Measurements from ENCODE around the gene APLP2. TPM values are rescaled to one million over a fixed set of nuclear protein-coding genes. Genes with fewer than 3 reads are reported as not detected.

Gene APLP2
- total and polyA plus RNA-seq, 2 of the 13 experiments (the other 11 are each of a cell fraction or from before 2014, with no cell fraction given): 315 to 594 TPM

- TF ChIP-seq ZNF572 (CRISPR knock-in tag; IDR thresholded peaks at IDR 0.05): no peak
- no peak; the same call in 1 of the 2 replicates for TF ChIP-seq CEBPG (CRISPR knock-in tag; IDR thresholded peaks at IDR 0.05)
- TF ChIP-seq, protein P1, sequence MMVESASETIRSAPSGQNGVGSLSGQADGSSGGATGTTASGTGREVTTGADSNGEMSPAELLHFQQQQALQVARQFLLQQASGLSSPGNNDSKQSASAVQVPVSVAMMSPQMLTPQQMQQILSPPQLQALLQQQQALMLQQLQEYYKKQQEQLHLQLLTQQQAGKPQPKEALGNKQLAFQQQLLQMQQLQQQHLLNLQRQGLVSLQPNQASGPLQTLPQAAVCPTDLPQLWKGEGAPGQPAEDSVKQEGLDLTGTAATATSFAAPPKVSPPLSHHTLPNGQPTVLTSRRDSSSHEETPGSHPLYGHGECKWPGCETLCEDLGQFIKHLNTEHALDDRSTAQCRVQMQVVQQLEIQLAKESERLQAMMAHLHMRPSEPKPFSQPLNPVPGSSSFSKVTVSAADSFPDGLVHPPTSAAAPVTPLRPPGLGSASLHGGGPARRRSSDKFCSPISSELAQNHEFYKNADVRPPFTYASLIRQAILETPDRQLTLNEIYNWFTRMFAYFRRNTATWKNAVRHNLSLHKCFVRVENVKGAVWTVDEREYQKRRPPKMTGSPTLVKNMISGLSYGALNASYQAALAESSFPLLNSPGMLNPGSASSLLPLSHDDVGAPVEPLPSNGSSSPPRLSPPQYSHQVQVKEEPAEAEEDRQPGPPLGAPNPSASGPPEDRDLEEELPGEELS (CRISPR knock-in tag; IDR thresholded peaks at IDR 0.05): peak; percentile 48; the same call in 1 of the 2 replicates
- TF ChIP-seq, protein P2, sequence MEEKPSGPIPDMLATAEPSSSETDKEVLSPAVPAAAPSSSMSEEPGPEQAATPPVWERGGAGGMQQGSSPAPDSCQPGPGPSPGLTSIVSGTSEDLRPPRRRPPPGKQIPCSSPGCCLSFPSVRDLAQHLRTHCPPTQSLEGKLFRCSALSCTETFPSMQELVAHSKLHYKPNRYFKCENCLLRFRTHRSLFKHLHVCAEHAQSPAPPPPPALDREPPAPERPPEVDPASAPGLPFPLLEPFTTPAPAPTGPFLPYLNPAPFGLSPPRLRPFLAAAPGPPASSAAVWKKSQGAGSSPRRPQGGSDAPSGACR (CRISPR knock-in tag; IDR thresholded peaks at IDR 0.05): no peak
- no peak for TF ChIP-seq DMAP1 (CRISPR knock-in tag; IDR thresholded peaks at IDR 0.05)
- no peak for TF ChIP-seq U2AF2 (IDR thresholded peaks at IDR 0.05; ENCODE audit: low read depth, low read length)
- TF ChIP-seq NFYB (CRISPR knock-in tag; IDR thresholded peaks at IDR 0.05): no peak
- no peak for TF ChIP-seq ZSCAN25 (CRISPR knock-in tag; IDR thresholded peaks at IDR 0.05)
- no peak for TF ChIP-seq ELF1 (CRISPR knock-in tag; IDR thresholded peaks at IDR 0.05)
- TF ChIP-seq, protein P3, sequence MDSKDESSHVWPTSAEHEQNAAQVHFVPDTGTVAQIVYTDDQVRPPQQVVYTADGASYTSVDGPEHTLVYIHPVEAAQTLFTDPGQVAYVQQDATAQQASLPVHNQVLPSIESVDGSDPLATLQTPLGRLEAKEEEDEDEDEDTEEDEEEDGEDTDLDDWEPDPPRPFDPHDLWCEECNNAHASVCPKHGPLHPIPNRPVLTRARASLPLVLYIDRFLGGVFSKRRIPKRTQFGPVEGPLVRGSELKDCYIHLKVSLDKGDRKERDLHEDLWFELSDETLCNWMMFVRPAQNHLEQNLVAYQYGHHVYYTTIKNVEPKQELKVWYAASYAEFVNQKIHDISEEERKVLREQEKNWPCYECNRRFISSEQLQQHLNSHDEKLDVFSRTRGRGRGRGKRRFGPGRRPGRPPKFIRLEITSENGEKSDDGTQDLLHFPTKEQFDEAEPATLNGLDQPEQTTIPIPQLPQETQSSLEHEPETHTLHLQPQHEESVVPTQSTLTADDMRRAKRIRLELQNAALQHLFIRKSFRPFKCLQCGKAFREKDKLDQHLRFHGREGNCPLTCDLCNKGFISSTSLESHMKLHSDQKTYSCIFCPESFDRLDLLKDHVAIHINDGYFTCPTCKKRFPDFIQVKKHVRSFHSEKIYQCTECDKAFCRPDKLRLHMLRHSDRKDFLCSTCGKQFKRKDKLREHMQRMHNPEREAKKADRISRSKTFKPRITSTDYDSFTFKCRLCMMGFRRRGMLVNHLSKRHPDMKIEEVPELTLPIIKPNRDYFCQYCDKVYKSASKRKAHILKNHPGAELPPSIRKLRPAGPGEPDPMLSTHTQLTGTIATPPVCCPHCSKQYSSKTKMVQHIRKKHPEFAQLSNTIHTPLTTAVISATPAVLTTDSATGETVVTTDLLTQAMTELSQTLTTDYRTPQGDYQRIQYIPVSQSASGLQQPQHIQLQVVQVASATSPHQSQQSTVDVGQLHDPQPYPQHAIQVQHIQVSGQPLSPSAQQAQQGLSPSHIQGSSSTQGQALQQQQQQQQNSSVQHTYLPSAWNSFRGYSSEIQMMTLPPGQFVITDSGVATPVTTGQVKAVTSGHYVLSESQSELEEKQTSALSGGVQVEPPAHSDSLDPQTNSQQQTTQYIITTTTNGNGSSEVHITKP (CRISPR knock-in tag; IDR thresholded peaks at IDR 0.05; ENCODE audit: low read depth): peak; percentile 38; the same call in 1 of the 2 replicates
- TF ChIP-seq PTBP1 (IDR thresholded peaks at IDR 0.05; ENCODE audit: low read depth, low read length, poor library complexity, severe bottlenecking): no peak
- TF ChIP-seq CCDC6 (CRISPR knock-in tag; IDR thresholded peaks at IDR 0.05): no peak
- no peak for TF ChIP-seq ZNF563 (CRISPR knock-in tag; IDR thresholded peaks at IDR 0.05)
- TF ChIP-seq, protein P4, sequence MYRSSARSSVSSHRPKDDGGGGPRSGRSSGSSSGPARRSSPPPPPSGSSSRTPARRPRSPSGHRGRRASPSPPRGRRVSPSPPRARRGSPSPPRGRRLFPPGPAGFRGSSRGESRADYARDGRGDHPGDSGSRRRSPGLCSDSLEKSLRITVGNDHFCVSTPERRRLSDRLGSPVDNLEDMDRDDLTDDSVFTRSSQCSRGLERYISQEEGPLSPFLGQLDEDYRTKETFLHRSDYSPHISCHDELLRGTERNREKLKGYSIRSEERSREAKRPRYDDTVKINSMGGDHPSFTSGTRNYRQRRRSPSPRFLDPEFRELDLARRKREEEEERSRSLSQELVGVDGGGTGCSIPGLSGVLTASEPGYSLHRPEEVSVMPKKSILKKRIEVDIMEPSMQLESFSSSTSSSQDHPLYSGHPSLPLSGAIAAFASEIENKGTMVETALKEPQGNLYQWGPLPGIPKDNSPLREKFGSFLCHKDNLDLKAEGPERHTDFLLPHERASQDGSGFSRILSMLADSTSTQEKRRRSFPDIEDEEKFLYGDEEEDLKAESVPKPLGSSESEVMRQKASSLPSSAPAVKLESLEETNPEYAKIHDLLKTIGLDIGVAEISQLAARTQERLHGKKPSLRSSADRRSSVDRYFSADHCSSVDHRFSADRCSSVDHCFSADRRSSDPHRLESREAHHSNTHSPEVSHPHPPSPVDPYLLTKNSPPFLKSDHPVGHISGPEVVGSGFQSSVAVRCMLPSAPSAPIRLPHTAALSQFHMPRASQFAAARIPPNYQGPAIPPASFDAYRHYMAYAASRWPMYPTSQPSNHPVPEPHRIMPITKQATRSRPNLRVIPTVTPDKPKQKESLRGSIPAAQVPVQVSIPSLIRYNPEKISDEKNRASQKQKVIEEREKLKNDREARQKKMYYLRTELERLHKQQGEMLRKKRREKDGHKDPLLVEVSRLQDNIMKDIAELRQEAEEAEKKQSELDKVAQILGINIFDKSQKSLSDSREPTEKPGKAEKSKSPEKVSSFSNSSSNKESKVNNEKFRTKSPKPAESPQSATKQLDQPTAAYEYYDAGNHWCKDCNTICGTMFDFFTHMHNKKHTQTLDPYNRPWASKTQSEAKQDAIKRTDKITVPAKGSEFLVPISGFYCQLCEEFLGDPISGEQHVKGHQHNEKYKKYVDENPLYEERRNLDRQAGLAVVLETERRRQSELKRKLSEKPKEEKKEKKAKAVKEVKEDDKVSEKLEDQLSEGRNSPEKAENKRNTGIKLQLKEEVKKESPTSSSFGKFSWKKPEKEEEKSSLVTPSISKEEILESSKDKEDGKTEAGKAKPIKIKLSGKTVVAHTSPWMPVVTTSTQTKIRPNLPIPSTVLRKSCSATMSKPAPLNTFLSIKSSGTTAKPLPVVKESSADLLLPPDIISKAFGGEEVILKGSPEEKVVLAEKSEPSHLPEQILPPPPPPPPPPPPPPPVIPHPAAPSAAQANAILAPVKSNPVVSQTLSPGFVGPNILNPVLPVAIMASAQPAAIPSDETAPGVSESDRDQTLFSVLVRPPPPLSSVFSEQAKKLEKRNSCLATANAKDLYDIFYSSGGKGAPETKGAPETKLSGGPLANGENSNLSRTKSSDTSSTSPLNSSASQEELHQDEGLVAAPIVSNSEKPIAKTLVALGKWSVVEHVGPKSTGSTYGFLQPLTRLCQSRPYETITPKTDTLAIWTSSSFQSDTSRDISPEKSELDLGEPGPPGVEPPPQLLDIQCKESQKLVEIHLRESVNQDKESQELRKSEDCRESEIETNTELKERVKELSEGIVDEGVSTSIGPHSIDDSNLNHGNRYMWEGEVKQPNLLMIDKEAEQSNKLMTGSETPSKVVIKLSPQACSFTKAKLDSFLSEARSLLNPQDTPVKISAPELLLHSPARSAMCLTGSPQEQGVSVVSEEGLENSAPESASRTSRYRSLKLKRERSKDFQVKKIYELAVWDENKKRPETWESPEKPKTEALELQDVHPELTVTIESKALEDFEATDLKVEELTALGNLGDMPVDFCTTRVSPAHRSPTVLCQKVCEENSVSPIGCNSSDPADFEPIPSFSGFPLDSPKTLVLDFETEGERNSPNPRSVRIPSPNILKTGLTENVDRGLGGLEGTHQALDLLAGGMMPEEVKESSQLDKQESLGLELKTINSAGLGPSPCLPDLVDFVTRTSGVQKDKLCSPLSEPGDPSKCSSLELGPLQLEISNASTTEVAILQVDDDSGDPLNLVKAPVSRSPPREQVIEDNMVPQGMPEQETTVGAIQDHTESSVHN (CRISPR knock-in tag; IDR thresholded peaks at IDR 0.05): no peak
- no peak for TF ChIP-seq MAFG (CRISPR knock-in tag; IDR thresholded peaks at IDR 0.05)
- TF ChIP-seq ZKSCAN5 (CRISPR knock-in tag; IDR thresholded peaks at IDR 0.05): no peak
- no peak for TF ChIP-seq NBN (conservative IDR thresholded peaks at IDR 0.05)
- no peak for TF ChIP-seq CHD4 (IDR thresholded peaks at IDR 0.05; ENCODE audit: borderline replicate concordance, low read length)
Observed at GRCh38 chr11:130129922-130130321, 60.2 kb downstream of the APLP2 start (continued).

Measured in HepG2 (cell line).